Cardiac fibroblast (primary cell): ENCODE results near the gene TAX1BP3.

Experiments used
- DNase-seq, 2 donors: peaks; one replicate each; pipeline versions ENCODE4 v3.0.0 to v3.0.0-alpha.2; 2010; ENCODE audit warnings: low read depth in 2 of 2
- H3K4me3 ChIP-seq, 2 donors: replicated peaks in 1 of 2; 1 replicate in 1 of 2; 2 replicates in 1 of 2; pipeline ENCODE4 v1.5.1; 2011; ENCODE audit warnings: low read depth in 2 of 2, low read length in 2 of 2, mild to moderate bottlenecking in 2 of 2, moderate library complexity in 1 of 2
- TF ChIP-seq, protein P1 (sequence below): IDR thresholded peaks from one replicate; pipeline ENCODE4 v1.5.1; 2011; ENCODE audit warnings: low read depth, mild to moderate bottlenecking, low read length, inconsistent platforms

TAX1BP3 gene

DNA sequence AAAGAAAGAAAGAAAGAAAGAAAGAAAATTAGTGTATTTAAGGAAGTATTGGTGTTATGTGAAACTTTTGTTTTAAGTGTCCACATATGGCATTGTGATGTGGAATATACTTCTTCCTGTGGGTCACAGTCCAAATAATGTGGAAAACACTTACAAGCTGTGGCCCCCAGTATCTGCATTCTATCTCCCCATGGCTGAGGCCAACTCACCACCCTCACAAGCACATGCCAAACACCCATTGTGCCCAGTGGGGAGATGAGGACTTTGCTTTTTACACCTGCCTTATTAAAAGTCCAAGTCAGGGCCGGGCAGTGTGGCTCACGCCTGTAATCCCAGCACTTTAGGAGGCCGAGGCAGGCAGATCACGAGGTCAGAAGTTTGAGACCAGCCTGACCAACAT is 31.6 kb upstream of the TAX1BP3 start:
- no peak for DNase-seq
- TF ChIP-seq, protein P1, sequence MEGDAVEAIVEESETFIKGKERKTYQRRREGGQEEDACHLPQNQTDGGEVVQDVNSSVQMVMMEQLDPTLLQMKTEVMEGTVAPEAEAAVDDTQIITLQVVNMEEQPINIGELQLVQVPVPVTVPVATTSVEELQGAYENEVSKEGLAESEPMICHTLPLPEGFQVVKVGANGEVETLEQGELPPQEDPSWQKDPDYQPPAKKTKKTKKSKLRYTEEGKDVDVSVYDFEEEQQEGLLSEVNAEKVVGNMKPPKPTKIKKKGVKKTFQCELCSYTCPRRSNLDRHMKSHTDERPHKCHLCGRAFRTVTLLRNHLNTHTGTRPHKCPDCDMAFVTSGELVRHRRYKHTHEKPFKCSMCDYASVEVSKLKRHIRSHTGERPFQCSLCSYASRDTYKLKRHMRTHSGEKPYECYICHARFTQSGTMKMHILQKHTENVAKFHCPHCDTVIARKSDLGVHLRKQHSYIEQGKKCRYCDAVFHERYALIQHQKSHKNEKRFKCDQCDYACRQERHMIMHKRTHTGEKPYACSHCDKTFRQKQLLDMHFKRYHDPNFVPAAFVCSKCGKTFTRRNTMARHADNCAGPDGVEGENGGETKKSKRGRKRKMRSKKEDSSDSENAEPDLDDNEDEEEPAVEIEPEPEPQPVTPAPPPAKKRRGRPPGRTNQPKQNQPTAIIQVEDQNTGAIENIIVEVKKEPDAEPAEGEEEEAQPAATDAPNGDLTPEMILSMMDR, result no peak
- no peak overlapping the region for H3K4me3 ChIP-seq

DNA sequence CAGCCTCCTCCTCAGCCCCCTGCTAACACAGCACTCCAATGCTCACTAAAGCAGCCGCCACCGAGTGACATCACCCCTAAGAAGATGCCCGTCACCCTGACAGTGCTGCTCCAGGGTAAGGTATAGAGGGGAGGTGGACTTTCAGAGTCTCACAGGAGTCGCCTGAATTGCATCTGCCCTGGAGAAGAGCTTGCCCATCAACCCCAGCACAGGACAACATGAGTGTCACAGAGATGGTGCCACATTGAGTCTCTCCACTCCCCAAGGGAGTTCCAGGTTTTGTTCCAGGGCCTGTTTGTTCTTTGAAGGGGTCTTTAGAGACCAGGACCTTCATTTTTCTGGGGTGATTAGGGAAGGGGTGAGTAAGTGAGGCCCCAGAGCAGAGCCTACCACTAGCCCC is 29.8 kb upstream of the TAX1BP3 start:
- no peak for DNase-seq
- TF ChIP-seq, protein P1, result no peak
- no peak overlapping the region for H3K4me3 ChIP-seq

DNA sequence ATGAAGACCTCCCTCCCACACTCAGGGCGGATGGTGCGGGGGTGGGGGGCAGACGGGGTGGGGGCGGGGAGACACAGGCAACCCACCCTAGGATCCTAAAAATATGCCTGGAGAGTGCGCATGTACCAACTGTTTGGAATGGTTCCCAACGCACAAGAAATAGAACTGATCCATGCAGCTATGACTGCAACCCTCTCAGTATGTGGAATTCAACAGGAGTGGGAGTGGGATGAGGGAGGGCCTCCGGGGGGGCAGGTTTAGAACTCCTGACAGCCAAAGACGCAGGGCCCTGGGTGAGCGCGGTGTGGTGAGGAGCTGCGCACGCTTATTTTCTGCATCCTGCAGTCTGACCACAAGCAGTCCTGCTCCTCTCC is 28.7 kb upstream of the TAX1BP3 start:
- no peak for DNase-seq
- no peak overlapping the region for H3K4me3 ChIP-seq
- TF ChIP-seq, protein P1, result no peak

DNA sequence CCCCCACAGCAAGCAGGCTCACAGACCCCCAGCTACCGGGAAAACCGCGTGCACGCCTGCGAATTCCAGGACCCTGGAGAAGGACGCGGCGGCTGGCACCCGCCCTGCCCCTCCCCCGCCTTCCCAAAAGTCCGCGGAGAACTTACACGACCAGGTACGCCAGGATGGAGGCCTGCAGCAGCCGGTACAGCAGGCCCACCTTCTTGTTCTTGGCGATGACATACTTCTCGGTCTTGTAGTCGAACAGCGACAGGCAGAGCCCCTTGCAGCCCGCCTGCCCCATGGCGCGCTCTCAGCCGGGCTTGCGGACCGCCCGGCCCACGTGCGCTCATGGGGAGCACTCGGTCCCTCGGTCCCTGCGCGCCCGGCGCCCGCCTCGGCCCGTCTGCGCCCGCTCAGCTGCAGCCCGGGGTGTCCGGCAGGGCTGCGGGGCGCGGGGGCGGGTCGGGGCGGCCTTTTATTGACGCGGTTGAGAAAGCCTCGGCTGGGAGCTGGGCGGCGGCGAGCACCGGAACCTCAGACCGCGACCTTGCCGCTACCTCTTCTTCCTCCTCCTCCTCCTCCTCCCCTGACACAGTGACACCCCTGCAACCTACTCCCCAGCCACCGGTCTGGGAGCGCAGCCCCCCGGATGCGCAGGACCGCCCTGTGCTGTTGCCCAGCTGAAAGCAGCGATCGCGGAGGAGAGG is 27.5 kb upstream of the TAX1BP3 start, which contains the start of gene P2RX5:
Gene P2RX5, minus strand, starts transcription at position 433 of the 689 bp plus-strand sequence. Its CDS starts 150 bp downstream, at position 283.
- TF ChIP-seq, protein P1, result no peak
- DNase-seq, result peak in 1 of 2 donors; percentile 12
- H3K4me3 ChIP-seq, result peak within 1 kb of the TSS; percentile 58

DNA sequence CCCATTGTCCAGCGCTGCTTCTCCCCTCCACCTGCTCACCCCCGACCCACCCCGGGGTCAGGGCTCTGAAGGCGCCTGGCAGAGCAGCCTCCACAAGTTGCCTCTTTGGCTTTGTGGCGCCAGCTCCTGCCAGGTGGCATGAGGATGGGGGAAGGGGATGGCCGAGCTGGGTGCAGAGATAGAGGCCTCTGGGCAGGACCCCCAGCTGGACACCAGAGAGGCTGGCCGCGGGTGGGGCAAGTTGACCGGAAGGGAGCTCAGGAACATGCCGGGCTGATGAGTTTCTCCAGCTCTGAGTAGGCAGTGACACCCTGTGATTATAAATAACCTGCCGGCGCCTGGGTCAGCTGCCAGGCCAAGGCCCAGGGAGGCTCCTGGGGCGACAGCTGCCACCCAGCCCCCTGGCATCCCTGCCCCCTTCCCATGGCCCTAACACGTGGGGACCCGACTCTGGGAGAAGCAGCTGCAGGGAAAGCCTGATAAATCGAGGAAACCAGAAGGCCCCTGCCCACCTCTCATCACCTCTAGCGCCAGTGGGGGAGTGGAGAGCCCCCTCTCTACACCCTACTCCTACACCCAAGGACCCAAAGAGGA is 26.8 kb upstream of the TAX1BP3 start:
- H3K4me3 ChIP-seq, result peak overlapping the region; percentile 58
- DNase-seq, result peak in 1 of 2 donors; percentile 14
- TF ChIP-seq, protein P1, result no peak

DNA sequence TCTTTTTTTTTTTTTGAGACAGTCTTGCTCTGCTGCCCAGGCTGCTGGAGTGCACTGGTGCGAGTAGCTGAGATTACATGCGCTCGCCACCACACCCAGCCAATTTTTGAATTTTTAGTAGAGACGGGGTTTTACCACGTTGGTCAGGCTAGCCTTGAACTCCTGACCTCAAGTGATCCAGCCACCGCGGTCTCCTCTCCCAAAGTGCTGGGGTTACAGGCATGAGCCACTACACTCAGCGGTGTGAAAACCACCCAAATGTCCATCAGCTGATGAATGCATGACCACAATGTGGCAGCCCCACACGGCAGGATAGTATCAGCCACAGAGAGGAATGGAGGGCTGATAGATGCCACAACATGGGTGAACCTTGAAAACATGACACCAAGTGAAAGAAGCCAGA is 25.5 kb upstream of the TAX1BP3 start:
- TF ChIP-seq, protein P1, result no peak
- no peak for DNase-seq

More for the DNA sequence above, 25.5 kb upstream of the TAX1BP3 start:
- no peak overlapping the region for H3K4me3 ChIP-seq
